Activated CD4-positive, alpha-beta T cell treated with anti-CD3 and anti-CD28 coated beads for 36 hours (primary cell): ENCODE data around the gene NFRKB. TPM values are rescaled to one million over a fixed set of nuclear protein-coding genes. Genes with fewer than 3 reads are reported as not detected.

Experiments
- ATAC-seq: fragments of 200-7000 bp; cut with Tn5 transposase; one replicate; pipeline ENCODE4 v1.10.0; 2021; ENCODE audit warnings: mild to moderate bottlenecking, moderate library complexity
- CTCF ChIA-PET: fragments of 350-600 bp; sonication (Branson Sonifier 250); formaldehyde crosslinking; loops from one replicate; lab custom pipeline; 2021; ENCODE audit warnings: antibody characterized with exemption; lab: Charles Lee
- POLR2A ChIA-PET: fragments of 350-600 bp; sonication (Branson Sonifier 250); formaldehyde crosslinking; loops from one replicate; lab custom pipeline; 2021; ENCODE audit warnings: antibody characterized with exemption, inconsistent platforms; lab: Charles Lee
- DNase-seq: peaks from one replicate; pipeline ENCODE4 v3.0.0-alpha.2; 2020
- H3K27ac Mint-ChIP-seq: one replicate; pipeline ENCODE4 v1.8.0; 2021; ENCODE audit warnings: mixed read lengths
- H3K27me3 Mint-ChIP-seq: one replicate; pipeline ENCODE4 v1.8.0; 2021; ENCODE audit warnings: mixed read lengths
- H3K36me3 Mint-ChIP-seq: one replicate; pipeline ENCODE4 v1.8.0; 2021; ENCODE audit warnings: low read depth, mixed read lengths
- H3K4me1 Mint-ChIP-seq: one replicate; pipeline ENCODE4 v1.8.0; 2021; ENCODE audit warnings: mixed read lengths
- H3K4me3 Mint-ChIP-seq: one replicate; pipeline ENCODE4 v1.8.0; 2021; ENCODE audit warnings: mild to moderate bottlenecking, moderate library complexity, mixed read lengths
- H3K9me3 Mint-ChIP-seq: one replicate; pipeline ENCODE4 v1.8.0; 2021; ENCODE audit warnings: low read depth, mixed read lengths
- intact Hi-C, 2 experiments: fragments of 100-400 bp; cut with DNase I in 1 of 2; cut with micrococcal nuclease in 1 of 2; formaldehyde crosslinking; loops; one replicate each; pipeline versions ENCODE4 v1.14.2 to v1.15.1; 2022 to 2024; cut with DNase I, micrococcal nuclease
- total RNA-seq, 2 experiments: library from RNA; stranded (reverse); gene quantifications; one replicate each; pipeline ENCODE4 v1.2.3, GENCODE V29; 2021

NFRKB gene
- total RNA-seq, result 10 to 100 TPM; 27.3 to 31.0 TPM

DNA sequence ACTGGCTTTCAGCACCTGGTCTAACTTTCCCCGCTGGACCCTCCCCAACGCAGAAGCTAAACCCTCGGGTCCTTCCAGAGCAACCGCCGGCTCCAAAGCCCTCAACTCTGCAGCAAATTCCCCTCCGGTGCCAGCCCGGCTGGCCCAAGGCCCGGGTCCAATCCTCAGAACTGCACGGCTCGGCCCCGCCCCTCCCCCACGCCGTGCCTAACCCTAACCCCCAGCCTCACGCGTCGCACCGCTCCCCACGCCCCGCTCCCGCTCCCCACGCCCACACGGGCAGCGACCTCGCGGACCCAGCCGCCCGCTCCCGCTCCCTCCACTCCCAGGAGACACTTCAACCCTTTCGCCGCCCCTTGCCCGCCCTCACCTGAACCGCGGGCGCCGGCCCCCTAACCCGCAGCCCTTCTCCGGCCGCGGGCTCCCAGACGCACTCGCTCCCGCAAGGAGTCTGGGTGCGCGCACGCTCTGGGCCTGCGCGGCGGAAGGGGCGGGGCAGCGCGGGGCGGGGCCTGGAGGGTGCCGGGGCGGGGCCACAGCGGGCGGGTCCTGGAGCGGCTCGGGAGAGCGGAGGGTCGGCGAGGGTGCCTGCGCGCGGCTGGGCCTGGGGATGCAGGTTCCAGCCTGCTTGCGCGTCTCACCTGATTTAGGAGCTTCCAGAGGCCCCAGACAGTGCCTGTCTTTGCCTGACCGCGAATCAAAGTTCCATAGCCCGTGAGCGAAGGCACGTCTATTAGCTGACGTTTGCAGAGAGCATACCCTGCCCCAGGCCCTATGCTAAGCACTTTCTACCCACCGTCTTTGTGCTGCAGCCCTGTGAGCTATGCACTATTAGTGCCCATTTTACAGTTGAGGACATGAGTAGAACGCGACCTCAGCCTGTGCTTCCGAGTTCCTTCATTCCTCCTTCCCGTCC is at the start of gene NFRKB:
Gene NFRKB, minus strand, starts transcription at position 453 of the 916 bp plus-strand sequence. CDS start 2,729 bp downstream, outside the sequence.
- peak; percentile 99 for ATAC-seq
- Mint-ChIP-seq H3K27ac (peak within 1 kb of the TSS; percentile 71), H3K4me1 (peaks cover 41% of the 10 kb centered on the region), H3K9me3 (no peaks in the 10 kb centered on the region), H3K27me3 (no peaks in the 10 kb centered on the region), H3K36me3 (peaks cover 22% of the 10 kb centered on the region), H3K4me3 (peak within 1 kb of the TSS; percentile 84)
- CTCF ChIA-PET, result interaction anchor here (0.7 to 1.9 kb wide), 5 partner anchors 14 to 239 kb away, joined by 3 to 9 read pairs (median 4); partner anchors contain the start of gene APLP2
- intact Hi-C loops, result loop anchor here in 1 of 2 experiments (1.0 kb wide), 7 partner anchors 81 to 1021 kb away; partner anchors contain the start of genes APLP2, PRDM10, SNX19 and ZBTB44
- DNase-seq, result peak; percentile 94
- POLR2A ChIA-PET, result interaction anchor here (0.5 kb wide), 1 partner anchor 236 kb away, joined by 3 read pairs; no protein-coding TSS in a partner anchor

DNA sequence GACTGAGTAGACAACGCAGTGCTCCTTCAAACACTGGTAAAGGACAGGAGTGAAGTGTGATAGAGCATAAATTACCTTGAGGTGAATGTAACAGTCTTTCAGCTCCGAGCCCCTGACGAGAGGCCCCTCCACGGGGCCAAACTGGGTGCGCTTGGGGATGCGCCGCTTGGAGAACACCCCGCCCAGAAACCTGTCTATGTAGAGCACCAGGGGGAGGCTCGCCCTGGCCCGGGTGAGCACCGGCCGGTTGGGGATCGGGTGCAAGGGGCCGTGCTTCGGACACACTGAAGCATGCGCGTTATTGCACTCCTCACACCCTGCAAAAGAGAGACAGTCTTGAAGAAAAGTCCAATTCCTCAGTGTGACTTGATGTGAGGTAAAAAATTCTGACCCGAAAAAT is 49.3 kb upstream of the NFRKB start:
- intact Hi-C loops, result no loop called here
- H3K27ac Mint-ChIP-seq, result no peak overlapping the region
- H3K4me1 Mint-ChIP-seq, result no peaks in the 10 kb centered on the region
- peaks cover 21% of the 10 kb centered on the region for H3K36me3 Mint-ChIP-seq
- ChIA-PET POLR2A (no interaction called here), CTCF (no interaction called here)
- DNase-seq, result no peak
- ATAC-seq, result no peak
- H3K9me3 Mint-ChIP-seq, result no peaks in the 10 kb centered on the region
- no peak overlapping the region for H3K4me3 Mint-ChIP-seq
- H3K27me3 Mint-ChIP-seq, result no peaks in the 10 kb centered on the region

DNA sequence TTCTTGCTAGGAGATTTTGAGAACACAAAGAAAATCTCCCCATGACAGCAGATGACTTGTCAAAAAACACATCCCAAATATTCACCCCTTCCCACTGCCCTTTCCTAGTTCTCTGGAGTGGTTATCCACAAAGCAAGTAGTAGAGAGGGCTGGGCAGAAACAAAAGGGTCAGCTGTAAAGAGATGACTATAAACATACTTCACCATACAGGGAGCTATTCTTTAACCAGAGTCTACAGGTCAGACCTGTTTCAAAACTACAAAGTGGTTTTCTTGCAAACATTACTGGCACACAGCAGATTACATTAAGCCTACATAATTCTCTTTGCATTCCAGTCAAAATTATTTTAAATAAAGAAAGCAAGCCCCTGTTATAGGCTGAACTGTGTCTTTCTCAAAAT is 47.7 kb upstream of the NFRKB start:
- Mint-ChIP-seq H3K9me3 (no peaks in the 10 kb centered on the region), H3K27me3 (no peaks in the 10 kb centered on the region), H3K36me3 (peaks cover 21% of the 10 kb centered on the region), H3K4me1 (no peaks in the 10 kb centered on the region), H3K27ac (no peak overlapping the region), H3K4me3 (no peak overlapping the region)
- DNase-seq, result no peak
- intact Hi-C loops, result no loop called here
- ATAC-seq, result no peak
- POLR2A ChIA-PET, result no interaction called here
- CTCF ChIA-PET, result interaction anchor here (1.5 kb wide), 2 partner anchors 189 to 192 kb away, joined by 4 to 5 read pairs; no protein-coding TSS in a partner anchor

DNA sequence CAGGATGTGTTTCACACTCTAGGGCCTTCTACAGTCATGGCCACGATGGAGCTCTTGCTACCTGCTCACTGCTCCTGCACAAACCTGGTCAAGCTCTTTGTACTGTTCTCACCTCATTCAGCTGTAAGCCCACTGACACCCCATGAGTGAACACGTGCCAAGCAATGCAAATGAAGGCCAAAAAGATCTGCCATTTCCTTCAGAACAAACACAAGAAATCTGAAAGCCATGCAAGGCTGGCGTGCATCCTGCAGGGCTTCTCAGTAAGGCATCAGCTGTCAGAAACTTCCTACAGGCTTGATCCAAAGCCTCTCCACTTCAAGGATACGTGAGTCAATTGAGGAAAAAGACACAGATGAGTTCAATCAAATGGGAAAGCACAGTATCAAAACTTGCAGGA is 44.1 kb upstream of the NFRKB start:
- H3K27ac Mint-ChIP-seq, result no peak overlapping the region
- intact Hi-C loops, result no loop called here
- no peak overlapping the region for H3K4me3 Mint-ChIP-seq
- ChIA-PET POLR2A (no interaction called here), CTCF (interaction anchor here (1.0 kb wide), 1 partner anchor 191 kb away, joined by 3 read pairs; no protein-coding TSS in a partner anchor)
- H3K9me3 Mint-ChIP-seq, result no peaks in the 10 kb centered on the region
- H3K27me3 Mint-ChIP-seq, result no peaks in the 10 kb centered on the region
- H3K36me3 Mint-ChIP-seq, result peaks cover 8% of the 10 kb centered on the region
- ATAC-seq (no peak), DNase-seq (no peak)
- H3K4me1 Mint-ChIP-seq, result no peaks in the 10 kb centered on the region

DNA sequence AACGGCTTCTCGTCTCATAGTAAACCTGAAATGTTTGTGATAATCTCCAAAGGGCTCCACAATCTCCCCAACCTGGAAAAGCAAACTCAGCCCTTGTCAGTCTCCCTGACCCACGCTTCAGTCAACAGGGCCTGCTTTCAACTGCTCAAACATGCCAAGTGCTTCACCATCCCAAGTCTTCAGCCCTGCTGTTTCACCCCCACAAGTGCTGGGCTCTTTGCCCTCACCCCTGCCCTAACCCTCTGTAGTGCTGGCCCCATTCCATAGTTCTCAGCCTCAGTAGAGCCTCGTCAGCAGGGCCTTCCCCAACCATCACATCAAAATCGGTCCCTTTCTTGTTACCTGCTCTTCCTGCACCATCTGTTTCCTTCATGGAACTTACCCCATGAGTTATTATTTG is 43.4 kb upstream of the NFRKB start:
- ATAC-seq (no peak), DNase-seq (no peak)
- no peaks in the 10 kb centered on the region for H3K27me3 Mint-ChIP-seq
- ChIA-PET POLR2A (no interaction called here), CTCF (no interaction called here)
- H3K9me3 Mint-ChIP-seq, result no peaks in the 10 kb centered on the region
- peak overlapping the region; percentile 5 for H3K27ac Mint-ChIP-seq
- H3K36me3 Mint-ChIP-seq, result peaks cover 9% of the 10 kb centered on the region
- no peak overlapping the region for H3K4me3 Mint-ChIP-seq
- H3K4me1 Mint-ChIP-seq, result no peaks in the 10 kb centered on the region
- intact Hi-C loops, result no loop called here

DNA sequence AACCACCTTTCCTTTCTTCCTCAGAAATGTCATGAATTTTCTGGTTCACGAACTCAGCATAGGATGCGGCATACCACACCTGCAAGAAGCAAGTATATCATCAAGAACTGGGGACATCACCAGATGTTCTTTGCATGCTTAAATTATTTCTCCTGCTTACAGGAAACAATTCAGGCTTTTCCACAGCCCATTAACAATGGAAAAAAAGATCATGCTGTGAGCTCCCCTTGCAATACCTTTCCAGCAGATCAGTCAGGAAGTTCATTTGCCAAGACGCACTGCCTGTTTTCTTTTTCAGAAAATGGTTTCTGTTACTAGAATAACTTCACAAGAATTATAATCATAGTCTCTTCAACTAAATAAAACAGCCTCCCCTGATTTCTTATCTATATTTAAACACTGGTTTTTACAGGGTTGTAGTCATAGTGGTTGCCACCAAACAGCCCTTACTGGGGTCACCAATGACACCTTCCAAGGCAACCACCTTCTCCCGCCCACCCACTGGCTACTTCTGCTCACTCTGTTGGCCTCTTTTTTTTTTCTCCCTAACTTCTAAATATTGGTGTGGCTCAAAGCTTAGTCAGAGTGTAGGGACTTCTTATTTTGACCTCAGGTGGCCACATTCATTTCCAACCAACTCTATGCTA is 42.3 kb upstream of the NFRKB start:
- ChIA-PET CTCF (interaction anchor here (1.2 kb wide), 1 partner anchor 192 kb away, joined by 3 read pairs; no protein-coding TSS in a partner anchor), POLR2A (no interaction called here)
- Mint-ChIP-seq H3K27ac (no peak overlapping the region), H3K4me3 (no peak overlapping the region), H3K27me3 (no peaks in the 10 kb centered on the region), H3K9me3 (no peaks in the 10 kb centered on the region), H3K4me1 (no peaks in the 10 kb centered on the region), H3K36me3 (peaks cover 10% of the 10 kb centered on the region)
- intact Hi-C loops, result no loop called here
- DNase-seq, result no peak
- no peak for ATAC-seq

DNA sequence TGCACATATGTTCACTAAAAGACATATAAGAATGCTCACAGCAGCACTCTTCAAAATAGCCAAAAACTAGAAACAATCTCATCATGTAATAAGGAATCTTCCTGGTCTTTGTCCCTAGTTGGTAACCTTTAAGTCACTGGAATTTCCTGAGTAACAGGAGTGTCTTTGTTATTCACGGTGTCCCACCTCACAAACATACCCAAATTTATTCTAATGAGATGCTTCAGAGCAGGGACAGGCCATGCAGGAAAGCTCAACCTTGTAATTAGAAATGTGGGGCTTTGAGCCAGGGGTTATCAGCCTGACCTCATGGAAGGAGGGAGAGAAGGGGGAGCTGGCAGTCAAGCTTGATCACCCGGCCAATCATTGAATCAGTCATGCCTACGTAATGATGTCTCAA is 40.3 kb upstream of the NFRKB start:
- ChIA-PET CTCF (no interaction called here), POLR2A (no interaction called here)
- ATAC-seq, result no peak
- H3K4me3 Mint-ChIP-seq, result no peak overlapping the region
- no peaks in the 10 kb centered on the region for H3K4me1 Mint-ChIP-seq
- intact Hi-C loops, result no loop called here
- peaks cover 14% of the 10 kb centered on the region for H3K36me3 Mint-ChIP-seq
- no peak for DNase-seq
- H3K9me3 Mint-ChIP-seq, result no peaks in the 10 kb centered on the region
- H3K27ac Mint-ChIP-seq, result no peak overlapping the region
- H3K27me3 Mint-ChIP-seq, result no peaks in the 10 kb centered on the region

DNA sequence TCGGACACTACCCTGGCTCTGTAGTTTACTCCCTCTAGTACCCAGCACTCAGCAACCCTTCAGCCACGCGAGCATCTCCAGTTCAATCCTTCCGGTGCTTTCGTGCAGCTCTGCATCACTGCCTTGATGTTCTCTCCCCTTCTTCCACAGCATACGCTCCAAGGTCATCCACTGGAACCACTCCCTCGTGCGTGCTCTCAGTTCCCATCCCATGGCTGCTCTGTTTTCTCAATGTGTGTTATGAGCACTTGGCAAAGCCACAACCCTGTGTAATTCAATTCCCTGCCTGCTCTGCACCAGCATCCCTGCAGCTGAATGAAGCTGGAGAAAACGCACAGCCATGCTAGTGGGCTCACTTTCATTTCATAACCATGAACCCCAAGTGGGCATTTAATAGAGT is 38.5 kb upstream of the NFRKB start:
- Mint-ChIP-seq H3K27ac (no peak overlapping the region), H3K36me3 (peaks cover 16% of the 10 kb centered on the region), H3K9me3 (no peaks in the 10 kb centered on the region), H3K4me3 (no peak overlapping the region), H3K4me1 (no peaks in the 10 kb centered on the region), H3K27me3 (no peaks in the 10 kb centered on the region)
- intact Hi-C loops, result no loop called here
- ATAC-seq (no peak), DNase-seq (no peak)
- POLR2A ChIA-PET, result no interaction called here
- CTCF ChIA-PET, result interaction anchor here (1.0 kb wide), 1 partner anchor 10 kb away, joined by 4 read pairs; no protein-coding TSS in a partner anchor

DNA sequence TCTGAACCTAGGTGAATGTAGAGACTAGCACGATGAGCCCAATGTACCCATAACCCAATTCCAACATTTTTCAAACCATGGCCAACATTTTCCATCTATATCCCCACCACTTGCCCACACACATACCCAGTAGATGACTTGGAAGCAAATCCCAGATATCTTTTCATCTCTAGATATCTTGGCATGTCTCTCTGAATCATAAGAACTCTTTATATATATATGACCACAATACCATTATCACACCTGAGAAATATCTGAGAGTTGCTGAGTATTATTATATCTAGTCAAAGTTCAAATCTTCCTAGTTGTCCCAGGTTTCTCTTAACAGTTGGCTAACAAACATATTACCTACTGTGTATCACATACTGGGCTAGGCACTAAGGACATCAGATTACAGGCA is 37.9 kb upstream of the NFRKB start:
- peaks cover 16% of the 10 kb centered on the region for H3K36me3 Mint-ChIP-seq
- H3K4me3 Mint-ChIP-seq, result no peak overlapping the region
- no peak for DNase-seq
- POLR2A ChIA-PET, result no interaction called here
- H3K4me1 Mint-ChIP-seq, result no peaks in the 10 kb centered on the region
- intact Hi-C loops, result no loop called here
- no peaks in the 10 kb centered on the region for H3K27me3 Mint-ChIP-seq
- no peak for ATAC-seq
- no peaks in the 10 kb centered on the region for H3K9me3 Mint-ChIP-seq
- no peak overlapping the region for H3K27ac Mint-ChIP-seq
- CTCF ChIA-PET, result interaction anchor here (1.3 kb wide), 1 partner anchor 198 kb away, joined by 6 read pairs; no protein-coding TSS in a partner anchor

DNA sequence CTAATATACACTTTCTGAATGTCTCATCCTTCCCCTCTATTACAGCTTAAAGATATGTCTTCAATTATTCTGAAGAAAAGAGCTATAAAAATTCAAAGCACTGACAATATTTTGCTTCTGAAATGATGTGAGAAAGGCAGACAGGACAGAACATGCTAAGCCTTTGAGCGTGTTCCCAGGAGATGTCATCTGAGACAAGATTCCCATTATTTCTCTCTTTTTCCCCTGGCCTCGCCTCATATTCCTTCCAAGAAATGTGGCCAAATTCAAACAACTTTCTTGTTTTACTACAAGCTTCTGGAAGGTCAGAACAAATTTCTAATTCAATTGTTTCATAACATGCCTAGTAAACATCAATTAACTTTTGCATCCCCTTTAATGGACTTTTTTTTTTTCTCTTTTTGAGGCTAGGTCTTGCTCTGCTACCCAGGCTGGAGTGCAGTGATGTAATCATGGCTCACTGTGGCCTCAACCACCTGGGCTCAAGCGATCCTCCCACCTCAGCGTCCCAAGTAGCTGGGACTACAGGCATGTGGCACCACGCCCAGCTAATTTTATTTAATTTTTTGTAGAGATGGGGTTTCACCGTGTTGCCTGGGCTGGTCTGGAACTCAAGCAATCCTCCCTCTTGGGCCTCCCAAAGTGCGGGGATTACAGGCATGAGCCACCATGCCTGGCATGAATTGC is 37.1 kb upstream of the NFRKB start:
- intact Hi-C loops, result no loop called here
- Mint-ChIP-seq H3K36me3 (peaks cover 16% of the 10 kb centered on the region), H3K27me3 (no peaks in the 10 kb centered on the region), H3K4me1 (no peaks in the 10 kb centered on the region), H3K9me3 (no peaks in the 10 kb centered on the region), H3K27ac (no peak overlapping the region), H3K4me3 (no peak overlapping the region)
- ChIA-PET CTCF (interaction anchor here (1.3 kb wide), 1 partner anchor 199 kb away, joined by 6 read pairs; no protein-coding TSS in a partner anchor), POLR2A (no interaction called here)
- no peak for DNase-seq
- ATAC-seq, result no peak

DNA sequence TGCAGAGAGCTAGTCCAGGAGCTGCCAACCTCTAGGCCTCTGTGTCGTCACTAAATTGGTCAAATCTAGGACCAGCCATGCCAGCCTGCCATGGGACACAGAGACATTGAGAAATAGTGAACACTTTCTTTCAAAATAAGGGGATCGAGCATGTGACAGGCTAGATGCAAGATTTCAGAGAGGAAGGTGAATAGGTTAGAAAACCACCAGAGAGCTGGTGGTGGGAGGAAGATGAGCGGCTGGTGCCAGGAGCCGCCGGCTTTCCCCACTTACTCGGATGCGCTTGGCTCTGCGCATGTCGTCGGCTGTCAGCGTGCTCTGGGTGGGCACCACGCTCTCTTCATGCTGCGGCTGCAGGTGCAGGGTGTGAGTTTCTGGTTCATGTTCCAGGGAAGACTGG is 35.4 kb upstream of the NFRKB start:
- POLR2A ChIA-PET, result no interaction called here
- peaks cover 16% of the 10 kb centered on the region for H3K36me3 Mint-ChIP-seq
- DNase-seq (no peak), ATAC-seq (no peak)
- no peaks in the 10 kb centered on the region for H3K9me3 Mint-ChIP-seq
- H3K27ac Mint-ChIP-seq, result no peak overlapping the region
- CTCF ChIA-PET, result interaction anchor here (0.8 to 2.0 kb wide), 2 partner anchors 26 to 202 kb away, joined by 3 to 4 read pairs; no protein-coding TSS in a partner anchor
- intact Hi-C loops, result no loop called here
- no peak overlapping the region for H3K4me3 Mint-ChIP-seq
- H3K4me1 Mint-ChIP-seq, result no peaks in the 10 kb centered on the region
- no peaks in the 10 kb centered on the region for H3K27me3 Mint-ChIP-seq
